NCI-H2107 treated with DMSO at 0.1 percent for 48 hours (cell line): ENCODE measurements around the gene GATD1.

ENCODE experiments used
- DNase-seq: peaks from one replicate; lab custom pipeline; 2025; ENCODE audit not compliant: unreplicated experiment; lab: John Stamatoyannopoulos, UW

GATD1 gene

GRCh38 chr11:796565-797295 is 19.4 kb upstream of the GATD1 start:
- no peak for DNase-seq

GRCh38 chr11:795634-796564 is 18.6 kb upstream of the GATD1 start:
- peak; percentile 60 for DNase-seq

GRCh38 chr11:794766-795633 is 17.7 kb upstream of the GATD1 start:
- DNase-seq: no peak

GRCh38 chr11:794013-794765 is 16.9 kb upstream of the GATD1 start:
- no peak for DNase-seq

GRCh38 chr11:793556-793955 is 16.3 kb upstream of the GATD1 start:
- DNase-seq: no peak

- DNase-seq: no peak
Observed at GRCh38 chr11:792873-793272, 15.6 kb upstream of the GATD1 start.

- DNase-seq: no peak
Observed at GRCh38 chr11:792535-792821, 15.2 kb upstream of the GATD1 start.

- no peak for DNase-seq
Observed at GRCh38 chr11:791658-792534, 14.6 kb upstream of the GATD1 start.

GRCh38 chr11:790721-791564 is 13.7 kb upstream of the GATD1 start:
- DNase-seq: no peak

- DNase-seq: no peak
Observed at GRCh38 chr11:789943-790342, 12.7 kb upstream of the GATD1 start, which contains the start of gene CEND1. Gene CEND1 (minus strand): TSS chr11:790090. CDS start chr11:788576, 1,514 bp downstream.

- DNase-seq: no peak
Observed at GRCh38 chr11:788953-789940, 12.0 kb upstream of the GATD1 start.

- DNase-seq: no peak
Observed at GRCh38 chr11:788009-788640, 10.8 kb upstream of the GATD1 start.

- no peak for DNase-seq
Observed at GRCh38 chr11:787084-787675, 9.9 kb upstream of the GATD1 start.

- no peak for DNase-seq
Observed at GRCh38 chr11:786235-787083, 9.2 kb upstream of the GATD1 start.

GRCh38 chr11:783581-784015 is 6.3 kb upstream of the GATD1 start:
- peak; percentile 61 for DNase-seq
